CD4-positive, CD25-positive, alpha-beta regulatory T cell (primary cell): ENCODE measurements around the gene HLA-DOA. TPM values are rescaled to one million over a fixed set of nuclear protein-coding genes. Genes with fewer than 3 reads are reported as not detected.

ENCODE experiments used
- ATAC-seq, 2 donors: fragments of 150-1000 bp; cut with Tn5 transposase; one replicate each; pipeline ENCODE4 v1.10.0; 2021; ENCODE audit warnings: low read depth in 2 of 2, moderate number of reproducible peaks in 2 of 2, moderate library complexity in 1 of 2
- DNase-seq, 3 donors: peaks; one replicate each; pipeline versions ENCODE4 v3.0.0 to v3.0.0-alpha.2; 2012 to 2022; ENCODE audit warnings: mixed read lengths in 1 of 3
- H3K27ac ChIP-seq: one replicate; pipeline ENCODE4 v1.7.0; 2013; ENCODE audit warnings: mild to moderate bottlenecking, low read length; ENCODE audit not compliant: insufficient read depth, poor library complexity, severe bottlenecking
- H3K27me3 ChIP-seq: one replicate; pipeline ENCODE4 v1.7.0; 2013; ENCODE audit warnings: low read length; ENCODE audit not compliant: control insufficient read depth, insufficient read depth
- H3K36me3 ChIP-seq: one replicate; pipeline ENCODE4 v1.7.0; 2013; ENCODE audit warnings: mild to moderate bottlenecking, low read length, moderate library complexity; ENCODE audit not compliant: control insufficient read depth, insufficient read depth
- H3K4me1 ChIP-seq: 2 replicates; pipeline ENCODE4 v1.7.0; 2013; ENCODE audit warnings: mild to moderate bottlenecking, low read length; ENCODE audit not compliant: insufficient read depth, control insufficient read depth, poor library complexity, severe bottlenecking
- H3K4me3 ChIP-seq: one replicate; pipeline ENCODE4 v1.7.0; 2013; ENCODE audit warnings: low read depth, mild to moderate bottlenecking, low read length, moderate library complexity
- H3K9me3 ChIP-seq, 2 experiments: 1 replicate in 1 of 2; 2 replicates in 1 of 2; pipeline ENCODE4 v1.7.0; 2013; ENCODE audit warnings: low read length in 2 of 2, mild to moderate bottlenecking in 1 of 2, moderate library complexity in 1 of 2; ENCODE audit not compliant: control insufficient read depth in 2 of 2
- H3K27ac Mint-ChIP-seq, 3 donors: one replicate each; pipeline ENCODE4 v1.8.0; 2020 to 2022; ENCODE audit warnings: mild to moderate bottlenecking in 3 of 3, mixed read lengths in 3 of 3, moderate library complexity in 2 of 3
- H3K27me3 Mint-ChIP-seq: one replicate; pipeline ENCODE4 v1.8.0; 2022; ENCODE audit warnings: mild to moderate bottlenecking, mixed read lengths
- H3K36me3 Mint-ChIP-seq: one replicate; pipeline ENCODE4 v1.8.0; 2020; ENCODE audit warnings: mixed read lengths
- H3K4me1 Mint-ChIP-seq, 4 donors: one replicate each; pipeline ENCODE4 v1.8.0; 2020 to 2022; ENCODE audit warnings: mixed read lengths in 4 of 4, mild to moderate bottlenecking in 1 of 4
- H3K4me3 Mint-ChIP-seq, 4 donors: one replicate each; pipeline ENCODE4 v1.8.0; 2020 to 2022; ENCODE audit warnings: mild to moderate bottlenecking in 4 of 4, mixed read lengths in 4 of 4, moderate library complexity in 3 of 4
- H3K9me3 Mint-ChIP-seq, 7 donors: one replicate each; pipeline ENCODE4 v1.8.0; 2020 to 2022; ENCODE audit warnings: mixed read lengths in 7 of 7, mild to moderate bottlenecking in 3 of 7, moderate library complexity in 2 of 7
- polyA plus RNA-seq, 4 donors: library from polyadenylated mRNA; unstranded; fragments of 300-500 nt; fragmentation: Illumina TruSeq; gene quantifications; one replicate each; pipeline ENCODE4 v1.2.3, GENCODE V29; 2021
- total RNA-seq: library from RNA; stranded (reverse); gene quantifications from one replicate; pipeline ENCODE4 v1.2.3, GENCODE V29; 2022

HLA-DOA gene
- total and polyA plus RNA-seq, 5 donors from 2014 or later, result 7.0 to 14.9 (median 9.4) TPM

- Mint-ChIP-seq H3K4me3 (no peak overlapping the region), H3K4me1 (no peaks in the 10 kb centered on the region), H3K27me3 (peaks cover 53% of the 10 kb centered on the region), H3K27ac (no peak overlapping the region), H3K36me3 (no peaks in the 10 kb centered on the region), H3K9me3 (peaks cover 0 to 10% (median 4%) of the 10 kb centered on the region in 7 donors)
- Histone ChIP-seq H3K27me3 (peaks cover 21% of the 10 kb centered on the region), H3K4me3 (no peak overlapping the region), H3K27ac (no peak overlapping the region), H3K4me1 (no peaks in the 10 kb centered on the region), H3K9me3 (peaks cover 0 to 7% of the 10 kb centered on the region in 2 experiments), H3K36me3 (no peaks in the 10 kb centered on the region)
- DNase-seq (no peak), ATAC-seq (no peak)
Measured at GRCh38 chr6:33040157-33040556, 30.8 kb upstream of the HLA-DOA start.

DNA sequence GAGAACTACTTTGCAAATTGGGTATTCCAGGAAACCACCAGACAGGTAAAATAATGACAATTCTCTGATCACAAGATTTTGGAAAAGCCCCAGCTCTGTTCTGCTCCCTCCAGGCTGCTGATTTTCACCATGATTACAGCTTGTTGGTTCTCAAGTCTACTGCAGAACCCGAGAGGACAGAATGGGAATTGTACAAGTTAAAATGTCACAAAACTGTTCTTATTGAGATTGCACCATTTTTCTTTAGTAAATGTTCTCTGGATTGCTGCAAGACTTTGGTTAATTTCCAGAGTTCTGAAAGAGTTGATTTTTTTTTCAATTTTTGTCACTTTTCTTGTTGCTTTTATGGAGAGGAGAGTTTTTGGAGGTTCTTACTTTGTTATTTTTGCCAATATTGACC, 27.1 kb upstream of the HLA-DOA start:
- ATAC-seq, result no peak
- no peak for DNase-seq
- H3K27me3 Mint-ChIP-seq, result peaks cover 30% of the 10 kb centered on the region
- no peak overlapping the region for H3K27ac ChIP-seq
- no peaks in the 10 kb centered on the region for H3K4me1 ChIP-seq
- no peaks in the 10 kb centered on the region for H3K36me3 ChIP-seq
- no peaks in the 10 kb centered on the region for H3K4me1 Mint-ChIP-seq
- no peak overlapping the region for H3K4me3 Mint-ChIP-seq
- H3K9me3 ChIP-seq, result peaks cover 5 to 11% of the 10 kb centered on the region in 2 experiments
- peaks cover 0 to 17% (median 2%) of the 10 kb centered on the region in 7 donors for H3K9me3 Mint-ChIP-seq
- no peak overlapping the region for H3K4me3 ChIP-seq
- peaks cover 11% of the 10 kb centered on the region for H3K27me3 ChIP-seq
- H3K27ac Mint-ChIP-seq, result no peak overlapping the region
- H3K36me3 Mint-ChIP-seq, result no peaks in the 10 kb centered on the region

DNA sequence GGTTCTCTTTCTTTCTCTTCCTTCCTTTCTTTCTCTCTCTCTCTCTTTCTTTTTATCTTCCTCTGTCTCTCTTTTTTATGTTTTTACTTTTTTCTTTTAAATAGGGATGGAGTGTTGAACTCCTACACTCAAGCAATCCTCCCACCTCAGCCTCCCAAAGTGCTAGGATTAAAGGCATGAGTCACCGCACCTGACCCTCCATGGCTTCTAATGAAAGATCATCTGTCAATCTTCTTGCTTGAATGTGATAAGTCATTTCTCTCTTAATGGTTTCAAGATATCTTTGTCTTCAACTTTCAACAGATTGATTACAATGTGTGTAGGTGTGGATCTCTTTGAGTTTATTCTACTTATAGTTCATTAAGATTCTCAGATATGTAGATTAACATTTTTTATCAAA, 25.2 kb upstream of the HLA-DOA start:
- ATAC-seq (no peak), DNase-seq (no peak)
- H3K27me3 ChIP-seq, result peaks cover 8% of the 10 kb centered on the region
- H3K4me3 ChIP-seq, result no peak overlapping the region
- H3K9me3 ChIP-seq, result peaks cover 5 to 11% of the 10 kb centered on the region in 2 experiments
- H3K36me3 Mint-ChIP-seq, result no peaks in the 10 kb centered on the region
- H3K27ac ChIP-seq, result no peak overlapping the region
- H3K27me3 Mint-ChIP-seq, result peaks cover 20% of the 10 kb centered on the region
- peak overlapping the region in 1 of 3 donors; percentile 73 for H3K27ac Mint-ChIP-seq
- peaks cover 2% of the 10 kb centered on the region for H3K4me1 ChIP-seq
- no peaks in the 10 kb centered on the region for H3K36me3 ChIP-seq
- peaks cover 0 to 9% (median 4%) of the 10 kb centered on the region in 4 donors for H3K4me1 Mint-ChIP-seq
- H3K4me3 Mint-ChIP-seq, result peak overlapping the region in 1 of 4 donors; percentile 69
- peaks cover 0 to 17% (median 1%) of the 10 kb centered on the region in 7 donors for H3K9me3 Mint-ChIP-seq

DNA sequence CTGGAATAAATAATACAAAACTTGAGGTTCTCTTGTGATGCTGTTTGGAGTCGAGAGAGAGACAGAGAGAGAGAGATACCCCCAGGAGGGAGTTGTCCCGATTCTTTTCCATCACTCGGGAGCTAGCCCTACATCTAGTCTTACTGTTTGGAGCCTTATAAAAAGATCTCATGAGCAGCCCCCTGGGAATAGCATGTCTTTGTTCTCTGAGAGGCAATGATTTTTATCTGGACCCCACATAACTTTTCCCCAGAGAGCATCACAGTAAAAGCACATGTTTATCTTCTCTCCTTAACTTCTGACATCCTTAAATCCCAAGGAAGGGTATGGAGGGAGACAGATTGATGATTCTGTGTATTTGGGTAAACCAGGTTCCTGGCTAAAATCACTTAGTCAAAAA, 20.9 kb upstream of the HLA-DOA start:
- peak overlapping the region; percentile 22 to 73 (median 33) for H3K27ac Mint-ChIP-seq
- peaks cover 0 to 26% (median 9%) of the 10 kb centered on the region in 4 donors for H3K4me1 Mint-ChIP-seq
- no peaks in the 10 kb centered on the region for H3K36me3 ChIP-seq
- peak overlapping the region; percentile 55 for H3K27ac ChIP-seq
- peaks cover 9% of the 10 kb centered on the region for H3K4me1 ChIP-seq
- peaks cover 5% of the 10 kb centered on the region in 2 experiments for H3K9me3 ChIP-seq
- peaks cover 2% of the 10 kb centered on the region for H3K27me3 Mint-ChIP-seq
- peaks cover 0 to 8% (median 2%) of the 10 kb centered on the region in 7 donors for H3K9me3 Mint-ChIP-seq
- H3K36me3 Mint-ChIP-seq, result no peaks in the 10 kb centered on the region
- no peak overlapping the region for H3K4me3 Mint-ChIP-seq
- ATAC-seq (no peak), DNase-seq (no peak)
- no peak overlapping the region for H3K4me3 ChIP-seq
- no peaks in the 10 kb centered on the region for H3K27me3 ChIP-seq

GRCh38 chr6:33029328-33030184, 20.2 kb upstream of the HLA-DOA start:
- H3K36me3 Mint-ChIP-seq, result no peaks in the 10 kb centered on the region
- Histone ChIP-seq H3K9me3 (no peaks in the 10 kb centered on the region), H3K4me3 (peak overlapping the region; percentile 38), H3K27me3 (no peaks in the 10 kb centered on the region), H3K4me1 (peaks cover 9% of the 10 kb centered on the region), H3K27ac (peak overlapping the region; percentile 55), H3K36me3 (no peaks in the 10 kb centered on the region)
- peak; percentile 75 to 85 for ATAC-seq
- H3K27ac Mint-ChIP-seq, result peak overlapping the region; percentile 22 to 84 (median 73)
- H3K4me3 Mint-ChIP-seq, result peak overlapping the region in 2 of 4 donors; percentile 2 to 5
- peak in 2 of 3 donors; percentile 15 to 67 for DNase-seq
- H3K4me1 Mint-ChIP-seq, result peaks cover 0 to 26% (median 9%) of the 10 kb centered on the region in 4 donors
- peaks cover 0 to 2% (median 1%) of the 10 kb centered on the region in 7 donors for H3K9me3 Mint-ChIP-seq
- no peaks in the 10 kb centered on the region for H3K27me3 Mint-ChIP-seq

DNA sequence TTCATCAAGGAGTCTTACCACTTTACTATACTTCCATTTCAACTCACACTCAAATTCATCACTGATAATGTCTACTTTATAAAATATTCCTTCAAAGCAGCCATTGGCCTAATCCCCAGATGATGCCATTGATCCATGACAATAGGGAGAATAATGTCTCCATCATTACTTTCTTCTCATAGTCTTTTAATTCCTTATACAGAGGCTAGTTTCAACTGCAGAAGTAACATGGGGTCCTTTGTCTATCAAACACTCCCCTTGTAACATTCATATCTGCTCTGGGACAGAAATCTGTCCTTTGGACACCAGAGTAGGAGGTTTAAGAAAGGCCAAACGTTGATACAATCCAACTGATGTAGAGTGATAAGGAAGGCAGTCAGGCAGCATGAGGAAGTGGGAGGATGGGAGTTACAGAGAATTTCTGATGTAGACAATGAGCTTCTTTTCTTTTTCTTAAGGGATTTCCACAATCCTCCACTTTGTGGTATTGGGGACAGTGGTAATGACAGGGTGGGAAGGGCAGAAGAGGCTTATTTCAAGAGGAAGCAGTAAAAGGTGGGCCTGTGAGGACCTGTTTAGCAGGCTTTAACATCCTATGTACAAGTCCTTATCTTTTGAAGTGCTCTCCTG, 18.9 kb upstream of the HLA-DOA start:
- no peak overlapping the region for H3K27ac Mint-ChIP-seq

GRCh38 chr6:33024521-33024920, 15.1 kb upstream of the HLA-DOA start:
- Histone ChIP-seq H3K4me3 (no peak overlapping the region), H3K27me3 (no peaks in the 10 kb centered on the region), H3K36me3 (no peaks in the 10 kb centered on the region), H3K4me1 (peaks cover 7% of the 10 kb centered on the region), H3K27ac (no peak overlapping the region), H3K9me3 (no peaks in the 10 kb centered on the region)
- Mint-ChIP-seq H3K4me1 (peaks cover 0 to 26% (median 8%) of the 10 kb centered on the region in 4 donors), H3K4me3 (no peak overlapping the region), H3K27me3 (no peaks in the 10 kb centered on the region), H3K36me3 (no peaks in the 10 kb centered on the region), H3K9me3 (peaks cover 0 to 2% (median 0%) of the 10 kb centered on the region in 7 donors), H3K27ac (no peak overlapping the region)
- no peak for ATAC-seq
- DNase-seq, result no peak

More for the DNA sequence above, 18.9 kb upstream of the HLA-DOA start:
- Mint-ChIP-seq H3K36me3 (no peaks in the 10 kb centered on the region), H3K9me3 (peaks cover 0 to 2% (median 0%) of the 10 kb centered on the region in 7 donors), H3K4me1 (peaks cover 0 to 26% (median 9%) of the 10 kb centered on the region in 4 donors), H3K4me3 (peak overlapping the region in 1 of 4 donors; percentile 68), H3K27me3 (no peaks in the 10 kb centered on the region)
- Histone ChIP-seq H3K4me1 (peaks cover 9% of the 10 kb centered on the region), H3K9me3 (no peaks in the 10 kb centered on the region), H3K4me3 (no peak overlapping the region), H3K36me3 (no peaks in the 10 kb centered on the region), H3K27me3 (no peaks in the 10 kb centered on the region), H3K27ac (no peak overlapping the region)
- ATAC-seq, result no peak
- no peak for DNase-seq
